GM12864 (cell line): Measurements from ENCODE around the gene KIAA1328.

Source experiments
- DNase-seq: peaks from one replicate; pipeline ENCODE4 v3.0.0-alpha.2; 2011; ENCODE audit warnings: low read depth
- H3K4me3 ChIP-seq: 2 replicates; pipeline ENCODE4 v1.5.1; 2011; ENCODE audit warnings: mild to moderate bottlenecking, low read depth, low read length, control low read depth
- TF ChIP-seq, protein P1 (sequence below): IDR thresholded peaks from 2 replicates; pipeline ENCODE4 v1.5.1; 2011; ENCODE audit warnings: low read depth, mild to moderate bottlenecking, moderate library complexity, low read length, control low read depth, inconsistent platforms; ENCODE audit errors: missing control alignments

Gene KIAA1328

DNA sequence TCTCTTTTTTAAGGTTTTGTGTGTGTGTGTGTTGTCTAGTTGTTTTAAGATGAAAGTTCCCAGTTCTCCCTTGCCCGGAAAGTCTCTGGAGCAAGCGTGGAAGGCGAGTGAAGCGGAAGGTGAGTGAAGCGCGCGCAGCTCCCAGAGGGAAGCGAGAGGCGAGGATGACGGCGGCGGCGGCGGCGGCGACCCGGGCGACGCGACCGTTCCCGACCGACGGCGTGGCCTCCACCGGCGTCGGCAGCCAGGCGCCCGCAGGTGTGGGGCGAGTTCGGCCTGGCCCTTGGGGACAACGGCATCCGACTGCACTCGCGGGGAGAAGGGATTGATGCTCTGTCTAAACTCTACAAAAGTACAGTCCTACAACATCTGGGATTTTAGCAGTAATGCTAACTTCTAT, 414.8 kb downstream of the KIAA1328 start:
- TF ChIP-seq, protein P1, sequence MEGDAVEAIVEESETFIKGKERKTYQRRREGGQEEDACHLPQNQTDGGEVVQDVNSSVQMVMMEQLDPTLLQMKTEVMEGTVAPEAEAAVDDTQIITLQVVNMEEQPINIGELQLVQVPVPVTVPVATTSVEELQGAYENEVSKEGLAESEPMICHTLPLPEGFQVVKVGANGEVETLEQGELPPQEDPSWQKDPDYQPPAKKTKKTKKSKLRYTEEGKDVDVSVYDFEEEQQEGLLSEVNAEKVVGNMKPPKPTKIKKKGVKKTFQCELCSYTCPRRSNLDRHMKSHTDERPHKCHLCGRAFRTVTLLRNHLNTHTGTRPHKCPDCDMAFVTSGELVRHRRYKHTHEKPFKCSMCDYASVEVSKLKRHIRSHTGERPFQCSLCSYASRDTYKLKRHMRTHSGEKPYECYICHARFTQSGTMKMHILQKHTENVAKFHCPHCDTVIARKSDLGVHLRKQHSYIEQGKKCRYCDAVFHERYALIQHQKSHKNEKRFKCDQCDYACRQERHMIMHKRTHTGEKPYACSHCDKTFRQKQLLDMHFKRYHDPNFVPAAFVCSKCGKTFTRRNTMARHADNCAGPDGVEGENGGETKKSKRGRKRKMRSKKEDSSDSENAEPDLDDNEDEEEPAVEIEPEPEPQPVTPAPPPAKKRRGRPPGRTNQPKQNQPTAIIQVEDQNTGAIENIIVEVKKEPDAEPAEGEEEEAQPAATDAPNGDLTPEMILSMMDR: no peak
- no peak for DNase-seq
- H3K4me3 ChIP-seq: no peak overlapping the region

DNA sequence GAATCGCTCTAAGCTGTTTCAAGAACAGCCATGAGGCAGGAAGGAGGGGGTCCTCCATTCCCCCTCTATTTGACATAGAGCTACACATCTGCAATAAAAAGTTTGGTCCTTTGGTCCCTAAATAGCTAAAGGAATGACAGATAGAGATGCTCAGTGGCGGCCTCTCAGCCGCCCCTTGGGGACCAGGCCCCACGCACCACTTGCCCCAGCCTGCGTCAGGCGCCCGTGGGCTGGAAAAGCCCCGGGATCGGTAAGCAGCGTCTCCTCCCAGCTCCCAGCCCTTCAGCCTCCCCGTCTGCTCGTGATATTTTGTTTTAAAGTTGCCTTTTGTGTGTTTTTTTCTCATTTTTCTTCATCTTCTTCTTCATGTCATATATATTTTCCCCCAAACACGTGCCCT, 415.7 kb downstream of the KIAA1328 start:
- no peak overlapping the region for H3K4me3 ChIP-seq
- TF ChIP-seq, protein P1: no peak
- DNase-seq: no peak

DNA sequence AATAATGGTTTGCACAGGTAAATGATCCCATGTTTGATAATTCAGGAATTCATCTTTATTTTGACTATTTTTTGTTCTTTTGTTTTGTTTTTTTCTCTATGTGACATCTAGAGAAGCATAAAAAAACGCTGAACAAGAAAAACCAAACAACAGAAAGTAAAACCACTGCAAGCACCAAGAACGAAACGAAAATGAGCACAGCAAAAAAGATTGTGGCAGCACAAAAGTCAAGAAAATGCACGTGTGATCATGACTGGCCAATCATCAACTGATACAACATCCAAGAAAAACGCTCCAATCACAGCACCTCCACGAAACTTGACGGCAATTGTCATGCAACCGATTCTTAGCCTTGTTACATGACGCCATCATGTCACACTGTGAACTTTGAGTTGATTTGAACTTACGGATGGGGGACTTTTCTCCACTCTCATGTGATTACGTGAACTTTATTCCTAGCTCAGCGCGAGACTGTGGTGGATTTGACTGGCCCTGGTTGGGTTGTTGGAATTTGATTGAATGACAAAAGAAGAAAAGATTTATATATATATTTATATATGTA, 417.9 kb downstream of the KIAA1328 start:
- DNase-seq: no peak
- H3K4me3 ChIP-seq: no peak overlapping the region
- TF ChIP-seq, protein P1: no peak

DNA sequence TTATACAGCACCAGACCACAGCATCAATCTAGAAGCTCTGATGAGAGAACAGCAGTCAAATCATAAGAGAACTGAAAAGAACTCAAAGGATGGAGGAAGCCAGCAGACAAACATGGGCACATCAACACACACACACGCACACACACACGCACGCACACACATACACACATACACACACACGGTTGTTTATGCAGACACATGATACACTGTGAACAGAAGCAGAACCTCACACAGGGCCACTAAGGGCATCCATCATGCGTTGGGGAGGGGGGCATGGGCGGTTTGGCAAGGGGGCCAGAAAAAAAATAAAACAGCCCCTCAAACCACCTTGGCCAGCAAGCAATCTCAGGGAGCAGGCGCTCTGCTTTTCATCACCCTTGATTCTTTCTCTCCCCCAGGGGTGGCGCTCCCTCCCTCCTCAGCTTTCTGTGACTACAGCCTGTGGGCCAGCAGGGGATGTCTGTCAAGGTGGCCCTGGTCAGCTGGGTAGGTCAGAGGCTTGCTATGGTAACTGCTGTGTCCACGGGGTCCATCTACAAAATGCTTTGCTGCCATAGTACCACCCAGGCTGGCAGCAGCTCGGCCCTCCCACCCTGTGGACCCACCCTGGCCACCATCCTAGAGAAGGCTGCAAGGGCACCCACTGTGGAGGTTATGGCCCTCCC, 418.7 kb downstream of the KIAA1328 start:
- no peak for DNase-seq
- TF ChIP-seq, protein P1: no peak
- no peak overlapping the region for H3K4me3 ChIP-seq

DNA sequence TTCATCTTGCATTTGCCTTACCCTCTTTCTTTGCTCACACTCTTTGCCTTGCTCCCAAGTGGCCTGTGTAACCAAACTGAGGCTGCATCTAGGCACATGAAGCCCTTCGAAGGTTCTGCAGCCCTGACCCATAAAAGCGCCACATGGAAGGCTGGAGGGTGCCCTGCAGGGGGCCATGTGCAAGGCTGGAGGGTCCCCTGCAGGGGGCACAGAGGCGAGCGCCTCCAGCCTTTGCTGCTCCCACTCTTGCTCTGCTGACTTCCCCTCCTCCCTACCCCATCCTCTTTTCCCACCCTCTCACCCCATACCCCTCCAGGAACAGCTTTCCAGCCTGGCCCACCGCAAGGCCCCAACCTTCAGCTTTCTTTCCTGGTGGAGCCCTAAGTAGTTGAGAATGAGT, 419.4 kb downstream of the KIAA1328 start:
- no peak for DNase-seq
- TF ChIP-seq, protein P1: no peak

DNA sequence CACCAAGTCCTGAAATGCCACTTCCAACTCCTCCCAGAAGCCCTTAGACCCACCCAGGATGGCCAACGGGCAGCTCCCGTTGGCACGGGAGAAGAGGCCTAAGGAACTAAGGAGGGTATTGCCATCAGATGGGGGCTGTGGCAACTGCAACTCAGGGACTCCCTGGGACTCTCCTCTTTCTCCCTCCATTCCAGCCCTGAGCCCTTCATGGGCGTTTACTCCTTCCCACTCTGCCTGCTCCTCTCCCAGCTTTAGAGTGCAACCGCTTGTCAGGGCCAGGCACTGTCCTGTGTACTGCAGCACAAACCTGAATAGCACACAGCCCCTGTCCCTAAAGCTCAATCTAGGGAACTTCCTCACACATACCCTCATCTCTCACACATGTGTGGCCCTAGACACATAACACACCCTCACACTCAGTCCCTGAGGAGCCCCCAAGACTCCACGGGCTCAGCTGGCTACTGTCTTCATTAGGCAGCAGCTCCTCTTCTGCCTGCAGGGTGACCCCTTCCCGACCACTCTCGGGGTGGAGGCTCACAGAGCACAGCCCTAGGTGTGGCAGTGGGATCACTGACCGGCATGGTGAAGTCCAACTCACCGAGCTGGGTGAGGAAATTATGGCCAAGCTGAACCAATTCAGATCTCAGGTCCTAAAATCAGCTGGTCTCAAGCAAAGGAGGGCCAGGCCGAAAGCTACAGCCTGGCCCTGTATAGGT, 420.4 kb downstream of the KIAA1328 start:
- TF ChIP-seq, protein P1: no peak
- DNase-seq: no peak
- H3K4me3 ChIP-seq: no peak overlapping the region

More for the DNA sequence above, 419.4 kb downstream of the KIAA1328 start:
- no peak overlapping the region for H3K4me3 ChIP-seq
